Middle frontal gyrus (tissue), 1 donor: ENCODE measurements around the gene CCDC167.

Experiments
- DNase-seq: peaks from one replicate; pipeline ENCODE4 v3.0.0-alpha.2; 2015; ENCODE audit warnings: low spot score; ENCODE audit errors: extremely low spot score

Gene CCDC167

GRCh38 chr6:37530297-37530696, 30.6 kb upstream of the CCDC167 start:
- DNase-seq = no peak

DNA sequence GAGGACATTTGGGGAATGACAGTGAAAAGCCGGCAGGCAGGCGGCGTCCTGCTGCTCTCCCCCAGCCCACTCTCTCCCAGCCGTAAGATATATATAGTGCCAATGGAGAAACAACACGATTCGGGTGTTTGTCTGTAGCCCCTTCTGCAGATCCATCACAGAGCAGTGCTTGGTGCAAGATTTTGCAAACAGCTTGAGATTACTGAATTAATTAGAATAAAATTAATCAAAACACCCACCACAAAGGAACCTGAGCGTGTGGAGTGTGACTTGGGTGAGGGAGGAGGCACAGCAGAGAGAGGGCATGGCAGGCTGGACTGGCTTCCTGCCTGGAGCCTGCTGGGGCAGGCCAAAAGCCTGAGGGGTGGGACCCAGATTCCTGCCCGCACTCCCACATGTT, 28.8 kb upstream of the CCDC167 start:
- no peak for DNase-seq

GRCh38 chr6:37525460-37526357, 26.0 kb upstream of the CCDC167 start:
- DNase-seq = no peak

DNA sequence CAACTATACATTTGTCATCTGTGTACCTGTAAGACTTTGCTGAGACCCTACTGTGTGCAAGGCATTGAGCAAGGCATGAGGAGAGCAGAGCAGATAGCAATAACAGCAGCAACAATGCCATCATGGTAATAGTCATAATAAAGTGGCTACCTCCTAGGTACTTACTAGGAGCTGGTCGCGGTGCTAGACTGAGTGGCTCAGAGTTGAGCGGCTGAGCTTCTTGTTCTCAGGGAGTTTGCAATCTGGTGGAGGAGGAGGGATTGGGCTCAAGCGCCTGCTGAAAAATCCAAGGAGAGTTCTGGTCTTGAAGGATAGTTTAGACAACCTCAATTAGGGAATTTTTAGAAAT, 25.3 kb upstream of the CCDC167 start:
- no peak for DNase-seq

DNA sequence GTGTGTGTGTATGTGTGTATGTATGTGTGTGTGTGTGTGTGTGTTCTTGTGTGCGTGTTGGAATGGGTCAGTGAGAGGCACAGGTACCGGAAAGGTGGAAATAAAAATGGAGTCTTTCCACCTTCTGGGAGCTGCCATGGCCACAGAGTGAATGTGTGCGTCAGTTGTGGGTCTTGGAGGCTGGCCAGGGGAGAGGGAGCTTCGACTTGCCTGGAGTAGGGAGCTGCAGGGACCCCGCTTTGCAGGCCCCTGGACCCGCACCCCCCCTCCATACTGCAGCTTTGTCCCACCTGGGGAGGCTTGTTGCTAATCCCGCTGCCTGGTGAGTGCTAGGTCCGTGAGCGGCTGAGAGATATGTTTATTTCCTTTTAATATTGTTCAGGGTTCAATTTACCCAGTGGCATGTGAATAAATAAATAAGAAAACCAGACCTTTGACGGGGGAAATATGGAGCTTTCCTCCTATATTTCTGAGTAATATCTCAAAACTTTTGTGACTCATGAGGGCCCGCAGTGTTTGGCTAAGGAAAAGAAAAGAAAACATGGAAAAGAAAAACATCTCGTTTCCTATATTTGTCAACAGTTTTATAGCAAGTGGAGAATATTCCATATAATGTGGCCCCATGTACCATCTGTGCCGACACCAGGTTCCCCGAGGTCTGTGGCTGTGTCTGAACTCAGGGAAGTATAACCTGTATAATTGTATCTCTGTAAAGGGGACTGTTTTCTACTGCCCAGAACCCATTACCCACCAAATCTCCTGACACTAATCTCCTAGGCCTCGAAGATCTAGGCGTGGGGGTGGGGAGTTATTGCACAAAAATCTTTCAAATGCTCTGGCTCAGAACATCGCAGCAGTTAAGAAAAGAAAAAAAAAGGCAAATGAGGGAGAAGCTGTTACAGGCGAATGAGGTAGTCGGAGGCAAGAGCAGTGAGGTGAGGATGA, 24.6 kb upstream of the CCDC167 start:
- no peak for DNase-seq

GRCh38 chr6:37523412-37523811, 23.7 kb upstream of the CCDC167 start:
- no peak for DNase-seq

GRCh38 chr6:37522836-37523235, 23.1 kb upstream of the CCDC167 start:
- no peak for DNase-seq

- no peak for DNase-seq
Measured at GRCh38 chr6:37521674-37522073, 22.0 kb upstream of the CCDC167 start.

DNA sequence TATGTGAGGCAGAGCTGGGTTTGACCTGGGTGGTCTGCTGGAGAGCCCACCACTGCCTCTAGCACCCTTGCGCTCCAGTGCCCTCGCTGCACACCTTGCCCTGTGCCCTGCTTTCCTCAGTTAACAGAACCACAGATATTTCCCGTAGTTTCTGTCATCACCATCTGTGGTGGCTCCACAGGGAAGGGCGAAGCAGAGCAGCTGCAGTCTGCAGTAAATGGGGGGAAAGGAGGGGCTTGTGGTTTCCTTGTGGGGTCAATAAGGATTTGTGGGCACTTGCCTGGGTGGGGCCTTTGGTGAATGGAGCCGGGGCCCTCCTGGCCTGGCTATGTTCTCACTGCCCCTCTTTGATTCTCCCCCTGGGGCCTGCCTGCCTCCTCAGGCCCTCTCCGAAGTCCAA, 21.2 kb upstream of the CCDC167 start:
- no peak for DNase-seq

DNA sequence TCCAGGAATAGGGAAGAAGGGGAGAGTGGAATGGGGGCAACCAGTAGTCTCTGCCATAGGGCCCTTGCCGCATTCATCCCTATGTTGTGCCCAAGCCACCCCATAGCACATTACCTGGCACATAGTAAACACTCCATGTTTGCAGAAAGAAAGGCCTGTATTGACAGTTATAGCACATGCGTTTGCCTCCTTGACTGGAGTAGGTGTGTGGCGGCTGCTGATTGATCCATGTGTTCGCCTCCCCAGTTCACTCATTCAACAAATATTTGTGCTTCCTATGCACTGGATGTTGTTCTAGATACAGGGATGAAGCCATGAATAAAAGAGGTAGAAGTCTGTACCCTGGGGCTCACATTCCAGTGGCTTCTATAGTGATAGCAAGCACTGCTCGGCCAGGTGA, 19.8 kb upstream of the CCDC167 start:
- no peak for DNase-seq

DNA sequence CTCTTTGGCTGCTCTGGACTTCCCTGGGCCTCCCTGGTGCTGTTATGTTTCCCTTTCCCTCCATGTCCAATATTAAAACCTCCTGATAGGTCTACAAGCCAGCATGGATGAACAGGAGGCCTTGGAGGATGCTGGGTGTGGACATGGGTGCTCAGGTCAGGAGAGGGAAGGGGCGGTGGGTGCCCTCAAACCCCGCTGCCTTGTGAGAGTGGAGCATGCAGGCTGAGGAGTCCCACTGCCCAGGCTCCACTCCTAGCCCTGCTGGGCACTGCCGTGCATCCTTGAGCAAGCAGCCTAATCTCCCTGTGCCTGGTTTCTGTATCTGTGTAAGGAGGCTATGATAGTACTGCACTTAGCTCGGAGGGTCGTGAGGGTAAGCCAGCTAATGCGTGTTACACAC, 18.4 kb upstream of the CCDC167 start:
- no peak for DNase-seq

GRCh38 chr6:37517411-37517812, 17.7 kb upstream of the CCDC167 start:
- DNase-seq = no peak

DNA sequence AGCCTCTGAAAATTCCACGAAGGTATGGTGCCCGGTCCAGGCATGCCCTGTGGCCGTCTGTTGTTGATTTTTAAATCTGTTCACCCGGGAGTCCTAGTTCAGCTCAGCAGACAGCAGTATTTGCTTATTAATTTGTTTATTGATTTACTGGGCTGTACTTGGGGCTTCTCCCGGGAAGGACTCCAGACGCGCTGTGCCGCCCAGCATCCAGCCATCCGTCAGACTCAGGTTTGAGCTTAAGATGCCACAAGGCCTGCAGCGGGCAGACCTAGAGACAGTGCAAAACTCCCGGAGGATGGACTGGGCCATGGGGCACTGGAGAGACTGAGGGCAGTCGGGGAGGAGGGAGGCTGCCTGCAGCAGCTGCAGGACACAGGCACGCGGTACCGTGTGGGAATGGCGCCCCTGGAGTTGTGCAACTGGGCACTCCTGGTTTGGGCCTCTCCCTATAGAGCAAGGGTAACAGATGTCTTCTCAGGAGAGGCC, 17.3 kb upstream of the CCDC167 start:
- DNase-seq = no peak

GRCh38 chr6:37516076-37516919, 16.6 kb upstream of the CCDC167 start:
- no peak for DNase-seq

DNA sequence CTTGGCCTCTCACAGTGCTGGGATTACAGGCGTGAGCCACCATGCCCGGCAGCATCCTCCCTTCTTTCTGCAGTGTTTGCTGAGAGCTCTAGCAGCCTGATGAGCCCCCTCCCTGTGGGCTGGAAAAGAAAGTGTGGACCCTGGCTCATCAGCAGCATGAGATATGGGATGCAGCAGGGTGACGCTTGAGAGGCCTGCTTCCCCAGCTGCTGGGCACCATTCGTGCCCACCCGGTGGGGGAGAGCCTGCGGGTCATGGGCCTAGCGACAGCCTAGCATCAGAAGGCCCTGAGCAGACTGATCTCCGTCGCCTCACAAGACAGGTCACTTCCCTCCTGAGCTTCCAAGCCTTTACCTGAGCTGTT, 16.0 kb upstream of the CCDC167 start:
- no peak for DNase-seq

GRCh38 chr6:37514837-37515236, 15.1 kb upstream of the CCDC167 start:
- no peak for DNase-seq

- no peak for DNase-seq
Measured at GRCh38 chr6:37514321-37514771, 14.7 kb upstream of the CCDC167 start.

DNA sequence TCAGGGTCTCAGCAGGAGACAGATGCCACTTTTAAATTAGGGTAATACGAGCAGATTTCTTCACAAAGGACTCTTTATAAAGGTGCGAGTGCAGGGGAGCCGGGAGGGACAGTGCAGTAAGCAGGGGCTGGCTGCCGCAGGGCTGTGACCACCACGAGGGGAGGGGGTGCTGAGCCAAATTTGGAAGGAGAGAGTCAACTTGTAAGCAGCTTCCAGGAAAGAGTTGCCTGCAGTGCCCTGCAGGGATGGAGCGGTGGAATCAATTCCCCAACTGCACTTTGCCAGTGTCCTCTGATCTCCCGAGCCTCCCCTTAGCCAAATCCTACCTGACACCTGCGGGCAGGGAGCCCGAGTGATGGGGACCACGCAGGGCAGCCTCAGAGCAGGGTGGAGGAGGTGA, 13.9 kb upstream of the CCDC167 start:
- DNase-seq = no peak

- no peak for DNase-seq
Measured at GRCh38 chr6:37513155-37513554, 13.5 kb upstream of the CCDC167 start.

DNA sequence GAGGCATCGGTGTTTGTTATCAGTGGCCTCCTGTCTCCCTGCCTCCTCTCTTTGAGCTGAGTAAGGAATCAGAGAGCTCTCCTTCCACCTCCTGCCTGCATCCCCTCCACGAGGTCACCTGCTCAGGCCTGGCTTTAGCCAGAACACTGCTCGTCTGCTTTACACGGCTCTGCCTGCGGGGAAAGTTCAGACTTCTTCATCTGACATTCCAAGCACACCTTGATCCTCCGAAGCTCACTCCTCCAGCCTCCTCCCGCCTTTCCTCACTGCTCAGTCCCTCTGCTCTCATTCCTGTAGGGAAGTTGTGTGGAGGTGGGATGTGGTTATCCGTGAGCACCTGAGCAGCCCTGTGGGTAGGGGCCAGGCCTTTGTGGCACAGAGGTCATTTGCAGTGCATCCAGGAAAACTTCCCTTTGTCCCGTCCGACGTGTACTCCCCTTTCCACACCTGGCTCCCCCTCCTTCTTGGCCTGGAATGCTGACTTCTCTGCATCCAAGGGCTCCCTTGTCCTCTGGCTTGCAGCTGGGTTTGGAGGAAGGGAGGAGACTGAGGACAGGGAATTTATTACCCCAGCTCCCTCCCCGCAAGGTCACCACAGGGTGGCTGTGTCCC, 12.8 kb upstream of the CCDC167 start:
- no peak for DNase-seq

GRCh38 chr6:37511910-37512399, 12.3 kb upstream of the CCDC167 start:
- no peak for DNase-seq
